ENCODE results near the gene ERBIN. TPM values are rescaled to one million over a fixed set of nuclear protein-coding genes. Genes with fewer than 3 reads are reported as not detected.

ERBIN gene
- total and polyA plus RNA-seq, 2 of the 13 experiments (the other 11 are each of a cell fraction or from before 2014, with no cell fraction given), result 14.4 to 41.7 TPM

DNA sequence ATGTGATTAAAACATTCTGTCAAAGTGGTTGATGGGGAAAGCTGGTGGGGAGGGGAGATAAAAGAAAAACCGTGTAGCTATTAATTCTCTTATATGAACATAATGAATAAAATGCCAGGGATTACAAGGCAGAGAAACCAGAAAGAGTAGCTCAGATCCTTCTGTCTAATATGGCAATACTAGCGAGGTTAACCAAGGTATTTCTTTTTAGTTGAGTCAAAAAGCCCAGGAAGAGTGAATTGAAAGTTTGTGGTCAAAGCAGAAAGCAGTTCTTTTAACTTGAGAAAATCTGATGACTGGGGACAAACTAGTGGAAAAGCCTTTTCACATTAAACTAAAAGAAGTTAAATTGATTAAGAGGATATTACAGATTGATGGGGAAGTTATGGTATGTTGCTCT is 76.0 kb downstream of the ERBIN start:
- no peak overlapping the region for H3K27ac ChIP-seq (ENCODE audit: extremely low read length, insufficient read depth, low read length)
- WGBS (ENCODE audit: low lambda C conversion rate), result 97% methylated on average over 2 of the region's 2 CpGs
- H3K4me3 ChIP-seq (replicated peaks in 1 of 3; ENCODE audit: insufficient read depth in 1 of 3, low read depth in 2 of 3, low read length in 3 of 3), result no peak overlapping the region
- H3K4me1 ChIP-seq (ENCODE audit: insufficient read depth, low read length), result no peaks in the 10 kb centered on the region
- in situ Hi-C loops (cut with HindIII; ENCODE audit: extremely low pct_ligation_motif_present, low pct_unique_long_range_greater_than_20kb) (no loop called here), intact Hi-C loops (cut with micrococcal nuclease; ENCODE audit: unreplicated experiment) (no loop called here)
- H3K79me2 ChIP-seq (ENCODE audit: insufficient read depth, low read length), result peaks cover 15% of the 10 kb centered on the region
- no peak overlapping the region for H2AFZ ChIP-seq (ENCODE audit: low read length)
- no peak overlapping the region for H3K4me2 ChIP-seq (ENCODE audit: low read depth, low read length)
- H4K20me1 ChIP-seq (ENCODE audit: insufficient read depth, low read length), result 0 out of 2 replicates have a peak, but pooled peaks cover 3% of the 10 kb centered on the region
- no peak overlapping the region for H3K9ac ChIP-seq (ENCODE audit: insufficient read depth, low read depth, low read length)
- CTCF ChIA-PET (ENCODE audit: low intra/inter-chr PET ratio, low total read pairs), result no interaction called here
- POLR2A ChIA-PET, result no interaction called here
- H3K27me3 ChIP-seq (ENCODE audit: control insufficient read depth in 1 of 2, insufficient read depth in 2 of 2, low read length in 2 of 2), result no peaks in the 10 kb centered on the region
- no peaks in the 10 kb centered on the region for H3K9me3 ChIP-seq (ENCODE audit: low read length)
- ATAC-seq, result no peak
- BruUV-seq (replicated peaks), result no TSS peak
- no peak for FAIRE-seq
- TF ChIP-seq RBFOX2 (IDR thresholded peaks at IDR 0.05; ENCODE audit: low read depth, low read length), result no peak
- TF ChIP-seq PAX8 (CRISPR knock-in tag; IDR thresholded peaks at IDR 0.05; ENCODE audit: borderline replicate concordance), result no peak
- no peak for TF ChIP-seq NCOR1 (IDR thresholded peaks at IDR 0.05; ENCODE audit: borderline replicate concordance, low read length)
- no peak for TF ChIP-seq KDM1A (CRISPR knock-in tag; IDR thresholded peaks at IDR 0.05)
- no peak for TF ChIP-seq GATAD2A (CRISPR knock-in tag; IDR thresholded peaks at IDR 0.05)
- TF ChIP-seq BORCS8-MEF2B (CRISPR knock-in tag; IDR thresholded peaks at IDR 0.05), result no peak
- TF ChIP-seq, protein P1, sequence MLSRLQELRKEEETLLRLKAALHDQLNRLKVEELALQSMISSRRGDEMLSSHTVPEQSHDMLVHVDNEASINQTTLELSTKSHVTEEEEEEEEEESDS (CRISPR knock-in tag; IDR thresholded peaks at IDR 0.05; ENCODE audit: borderline replicate concordance), result no peak
- TF ChIP-seq SP140L (CRISPR knock-in tag; IDR thresholded peaks at IDR 0.05; ENCODE audit: borderline replicate concordance), result no peak
- no peak for TF ChIP-seq NFYB (CRISPR knock-in tag; IDR thresholded peaks at IDR 0.05)
- TF ChIP-seq REPIN1 (CRISPR knock-in tag; IDR thresholded peaks at IDR 0.05; ENCODE audit: borderline replicate concordance, low read depth), result no peak
- TF ChIP-seq, protein P2, sequence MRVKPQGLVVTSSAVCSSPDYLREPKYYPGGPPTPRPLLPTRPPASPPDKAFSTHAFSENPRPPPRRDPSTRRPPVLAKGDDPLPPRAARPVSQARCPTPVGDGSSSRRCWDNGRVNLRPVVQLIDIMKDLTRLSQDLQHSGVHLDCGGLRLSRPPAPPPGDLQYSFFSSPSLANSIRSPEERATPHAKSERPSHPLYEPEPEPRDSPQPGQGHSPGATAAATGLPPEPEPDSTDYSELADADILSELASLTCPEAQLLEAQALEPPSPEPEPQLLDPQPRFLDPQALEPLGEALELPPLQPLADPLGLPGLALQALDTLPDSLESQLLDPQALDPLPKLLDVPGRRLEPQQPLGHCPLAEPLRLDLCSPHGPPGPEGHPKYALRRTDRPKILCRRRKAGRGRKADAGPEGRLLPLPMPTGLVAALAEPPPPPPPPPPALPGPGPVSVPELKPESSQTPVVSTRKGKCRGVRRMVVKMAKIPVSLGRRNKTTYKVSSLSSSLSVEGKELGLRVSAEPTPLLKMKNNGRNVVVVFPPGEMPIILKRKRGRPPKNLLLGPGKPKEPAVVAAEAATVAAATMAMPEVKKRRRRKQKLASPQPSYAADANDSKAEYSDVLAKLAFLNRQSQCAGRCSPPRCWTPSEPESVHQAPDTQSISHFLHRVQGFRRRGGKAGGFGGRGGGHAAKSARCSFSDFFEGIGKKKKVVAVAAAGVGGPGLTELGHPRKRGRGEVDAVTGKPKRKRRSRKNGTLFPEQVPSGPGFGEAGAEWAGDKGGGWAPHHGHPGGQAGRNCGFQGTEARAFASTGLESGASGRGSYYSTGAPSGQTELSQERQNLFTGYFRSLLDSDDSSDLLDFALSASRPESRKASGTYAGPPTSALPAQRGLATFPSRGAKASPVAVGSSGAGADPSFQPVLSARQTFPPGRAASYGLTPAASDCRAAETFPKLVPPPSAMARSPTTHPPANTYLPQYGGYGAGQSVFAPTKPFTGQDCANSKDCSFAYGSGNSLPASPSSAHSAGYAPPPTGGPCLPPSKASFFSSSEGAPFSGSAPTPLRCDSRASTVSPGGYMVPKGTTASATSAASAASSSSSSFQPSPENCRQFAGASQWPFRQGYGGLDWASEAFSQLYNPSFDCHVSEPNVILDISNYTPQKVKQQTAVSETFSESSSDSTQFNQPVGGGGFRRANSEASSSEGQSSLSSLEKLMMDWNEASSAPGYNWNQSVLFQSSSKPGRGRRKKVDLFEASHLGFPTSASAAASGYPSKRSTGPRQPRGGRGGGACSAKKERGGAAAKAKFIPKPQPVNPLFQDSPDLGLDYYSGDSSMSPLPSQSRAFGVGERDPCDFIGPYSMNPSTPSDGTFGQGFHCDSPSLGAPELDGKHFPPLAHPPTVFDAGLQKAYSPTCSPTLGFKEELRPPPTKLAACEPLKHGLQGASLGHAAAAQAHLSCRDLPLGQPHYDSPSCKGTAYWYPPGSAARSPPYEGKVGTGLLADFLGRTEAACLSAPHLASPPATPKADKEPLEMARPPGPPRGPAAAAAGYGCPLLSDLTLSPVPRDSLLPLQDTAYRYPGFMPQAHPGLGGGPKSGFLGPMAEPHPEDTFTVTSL (CRISPR knock-in tag; IDR thresholded peaks at IDR 0.05; ENCODE audit: borderline replicate concordance), result no peak
- peaks cover 2 to 16% of the 10 kb centered on the region in 2 experiments; a peak in 1 of 5 replicates for H3K36me3 ChIP-seq (replicated peaks in 1 of 2; ENCODE audit: control insufficient read depth in 1 of 2, insufficient read depth in 2 of 2, low read length in 2 of 2)
- no peak for DNase-seq (ENCODE audit: low spot score)

All from HepG2 (cell line).